GM12891 (cell line): ENCODE measurements around the gene COG5.

ENCODE experiments used
- PAX5 ChIP-seq: IDR thresholded peaks from 2 replicates; pipeline ENCODE4 v1.6.1; 2011; ENCODE audit warnings: low read length, moderate library complexity, mild to moderate bottlenecking; ENCODE audit not compliant: insufficient read depth, severe bottlenecking
- POLR2A ChIP-seq: IDR thresholded peaks from 2 replicates; pipeline ENCODE4 v1.6.1; 2011; ENCODE audit warnings: low read depth, low read length, control low read depth
- POLR2AphosphoS5 ChIP-seq: IDR thresholded peaks from 2 replicates; pipeline ENCODE4 v1.6.1; 2011; ENCODE audit warnings: low read depth, low read length, control low read depth
- SPI1 ChIP-seq: IDR thresholded peaks from 2 replicates; pipeline ENCODE4 v1.6.1; 2011; ENCODE audit warnings: low read depth, low read length, control low read depth
- TAF1 ChIP-seq: IDR thresholded peaks from 2 replicates; pipeline ENCODE4 v1.6.1; 2011; ENCODE audit warnings: low read depth, low read length, control low read depth

- TF ChIP-seq POLR2A, result no peak
- TF ChIP-seq POLR2AphosphoS5, result no peak
- no peak for TF ChIP-seq TAF1
- TF ChIP-seq PAX5, result no peak
- TF ChIP-seq SPI1, result no peak
These were observed 241.7 kb downstream of the COG5 start for GRCh38 chr7:107322015-107322414.
